NB4 (cell line): Measurements from ENCODE around the gene RGS19.

ENCODE experiments used
- MAX ChIP-seq: IDR thresholded peaks from 2 replicates; pipeline ENCODE4 v1.6.1; 2011; ENCODE audit warnings: low read depth, low read length
- MYC ChIP-seq: IDR thresholded peaks from 2 replicates; pipeline ENCODE4 v1.6.1; 2011; ENCODE audit warnings: low read depth, low read length
- POLR2A ChIP-seq: IDR thresholded peaks from 2 replicates; pipeline ENCODE4 v1.6.1; 2011; ENCODE audit warnings: mild to moderate bottlenecking; ENCODE audit not compliant: insufficient read length; ENCODE audit errors: extremely low read depth
- TF ChIP-seq, protein P1 (sequence below): IDR thresholded peaks from one replicate; pipeline ENCODE4 v1.5.1; 2012; ENCODE audit warnings: low read depth, low read length

- TF ChIP-seq, protein P1, sequence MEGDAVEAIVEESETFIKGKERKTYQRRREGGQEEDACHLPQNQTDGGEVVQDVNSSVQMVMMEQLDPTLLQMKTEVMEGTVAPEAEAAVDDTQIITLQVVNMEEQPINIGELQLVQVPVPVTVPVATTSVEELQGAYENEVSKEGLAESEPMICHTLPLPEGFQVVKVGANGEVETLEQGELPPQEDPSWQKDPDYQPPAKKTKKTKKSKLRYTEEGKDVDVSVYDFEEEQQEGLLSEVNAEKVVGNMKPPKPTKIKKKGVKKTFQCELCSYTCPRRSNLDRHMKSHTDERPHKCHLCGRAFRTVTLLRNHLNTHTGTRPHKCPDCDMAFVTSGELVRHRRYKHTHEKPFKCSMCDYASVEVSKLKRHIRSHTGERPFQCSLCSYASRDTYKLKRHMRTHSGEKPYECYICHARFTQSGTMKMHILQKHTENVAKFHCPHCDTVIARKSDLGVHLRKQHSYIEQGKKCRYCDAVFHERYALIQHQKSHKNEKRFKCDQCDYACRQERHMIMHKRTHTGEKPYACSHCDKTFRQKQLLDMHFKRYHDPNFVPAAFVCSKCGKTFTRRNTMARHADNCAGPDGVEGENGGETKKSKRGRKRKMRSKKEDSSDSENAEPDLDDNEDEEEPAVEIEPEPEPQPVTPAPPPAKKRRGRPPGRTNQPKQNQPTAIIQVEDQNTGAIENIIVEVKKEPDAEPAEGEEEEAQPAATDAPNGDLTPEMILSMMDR, result no peak
- TF ChIP-seq MAX, result no peak
- TF ChIP-seq POLR2A, result no peak
- no peak for TF ChIP-seq MYC
These were observed 47.5 kb downstream of the RGS19 start for GRCh38 chr20:64031822-64032314.
